ENCODE data around the gene AKT1.
"Not testable (repeated sequence)": the region's sequence is repeated elsewhere in the genome, so short reads cannot be mapped to it uniquely, and the experiment has no call there.

Gene AKT1

GRCh38 chr14:104752735-104753527 is 42.6 kb downstream of the AKT1 start, which contains the start of gene SIVA1:
SIVA1 (plus strand) TSS chr14:104753147; CDS start chr14:104753202, 55 bp downstream.
- Histone ChIP-seq H4K20me1 (ENCODE audit: insufficient read depth, low read length) (no peaks in the 10 kb centered on the region; the same call in 1 of the 2 replicates), H3K27me3 (ENCODE audit: low read depth, low read length) (no peaks in the 10 kb centered on the region), H3K27ac (ENCODE audit: low read length) (peak within 1 kb of the TSS; percentile 85), H3K4me1 (ENCODE audit: low read length) (peaks cover 19% of the 10 kb centered on the region), H2AFZ (ENCODE audit: low read depth, low read length) (peak within 1 kb of the TSS; percentile 93; the same call in 1 of the 2 replicates), H3K4me3 (ENCODE audit: low read length) (peak within 1 kb of the TSS; percentile 94), H3K9ac (ENCODE audit: low read length) (peak within 1 kb of the TSS; percentile 89), H3K36me3 (replicated peaks; ENCODE audit: low read depth, low read length) (peaks cover 10% of the 10 kb centered on the region), H3K4me2 (ENCODE audit: low read length) (peak within 1 kb of the TSS; percentile 95), H3K79me2 (ENCODE audit: low read length) (peaks cover 45% of the 10 kb centered on the region), H3K9me3 (ENCODE audit: insufficient read depth, low read length) (no peaks in the 10 kb centered on the region)
- TF ChIP-seq EZH2phosphoT487 (IDR thresholded peaks at IDR 0.05; ENCODE audit: low read depth) (no peak), CTCF (IDR thresholded peaks at IDR 0.05; ENCODE audit: low read depth, low read length) (no peak)

- no peaks in the 10 kb centered on the region for H3K9me3 ChIP-seq (ENCODE audit: insufficient read depth, low read length)
- H2AFZ ChIP-seq (ENCODE audit: low read depth, low read length) = peak overlapping the region; percentile 93; the same call in 1 of the 2 replicates
- TF ChIP-seq EZH2phosphoT487 (IDR thresholded peaks at IDR 0.05; ENCODE audit: low read depth) (no peak), CTCF (IDR thresholded peaks at IDR 0.05; ENCODE audit: low read depth, low read length) (no peak)
- peak overlapping the region; percentile 89 for H3K9ac ChIP-seq (ENCODE audit: low read length)
- H3K4me2 ChIP-seq (ENCODE audit: low read length) = peak overlapping the region; percentile 95
- no peaks in the 10 kb centered on the region for H3K27me3 ChIP-seq (ENCODE audit: low read depth, low read length)
- H3K27ac ChIP-seq (ENCODE audit: low read length) = peak overlapping the region; percentile 85
- H3K36me3 ChIP-seq (replicated peaks; ENCODE audit: low read depth, low read length) = peaks cover 8% of the 10 kb centered on the region
- peaks cover 19% of the 10 kb centered on the region for H3K4me1 ChIP-seq (ENCODE audit: low read length)
- peak overlapping the region; percentile 94 for H3K4me3 ChIP-seq (ENCODE audit: low read length)
- H3K79me2 ChIP-seq (ENCODE audit: low read length) = peaks cover 45% of the 10 kb centered on the region
- no peaks in the 10 kb centered on the region for H4K20me1 ChIP-seq (ENCODE audit: insufficient read depth, low read length)
Observed at GRCh38 chr14:104752423-104752734, 43.2 kb downstream of the AKT1 start.

DNA sequence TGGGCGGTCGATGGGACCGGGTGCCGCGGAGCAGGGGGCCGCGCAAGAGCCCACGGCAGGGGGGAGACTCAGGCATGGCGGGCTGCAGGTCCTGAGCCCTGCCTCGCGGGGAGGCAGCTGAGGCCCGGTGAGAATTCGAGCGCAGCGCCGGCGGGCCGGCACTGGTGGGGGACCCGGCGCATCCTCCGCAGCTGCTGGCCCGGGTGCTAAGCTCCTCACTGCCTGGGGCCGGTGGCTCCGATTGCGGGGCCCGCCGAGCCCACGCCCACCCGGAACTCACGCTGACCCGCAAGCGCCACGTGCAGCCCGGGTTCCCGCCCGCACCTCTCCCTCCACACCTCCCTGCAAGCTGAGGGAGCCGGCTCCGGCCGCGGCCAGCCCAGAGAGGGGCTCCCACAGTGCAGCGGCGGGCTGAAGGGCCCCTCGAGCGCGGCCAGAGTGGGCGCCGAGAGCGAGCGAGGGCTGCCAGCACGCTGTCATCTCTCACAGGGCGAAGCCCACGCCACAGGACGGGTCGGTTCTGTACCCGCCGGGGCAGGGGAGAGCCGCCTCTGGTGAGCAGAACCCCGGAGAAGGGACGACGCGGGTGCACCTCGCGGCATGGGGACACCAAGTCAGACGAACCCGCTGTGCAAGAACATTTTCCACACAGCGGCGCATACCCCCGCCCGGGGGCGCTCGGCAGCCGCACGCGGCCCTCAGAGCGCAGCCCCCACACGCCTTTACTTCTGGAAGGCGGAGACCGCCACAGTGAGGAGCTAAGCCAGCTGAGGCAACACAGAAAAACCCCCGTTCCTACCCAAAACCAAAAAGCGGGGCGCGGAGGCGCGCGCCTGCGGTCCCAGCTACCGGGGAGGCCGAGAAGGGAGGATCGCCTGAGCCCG is 43.8 kb downstream of the AKT1 start:
- Histone ChIP-seq H3K36me3 (replicated peaks; ENCODE audit: low read depth, low read length) (peaks cover 5% of the 10 kb centered on the region), H3K79me2 (ENCODE audit: low read length) (peaks cover 40% of the 10 kb centered on the region), H3K27ac (ENCODE audit: low read length) (peak overlapping the region; percentile 85), H3K9me3 (ENCODE audit: insufficient read depth, low read length) (no peaks in the 10 kb centered on the region), H3K4me2 (ENCODE audit: low read length) (peak overlapping the region; percentile 95), H3K27me3 (ENCODE audit: low read depth, low read length) (no peaks in the 10 kb centered on the region), H3K4me3 (ENCODE audit: low read length) (peak overlapping the region; percentile 94), H4K20me1 (ENCODE audit: insufficient read depth, low read length) (no peaks in the 10 kb centered on the region), H2AFZ (ENCODE audit: low read depth, low read length) (peak overlapping the region; percentile 93; the same call in 1 of the 2 replicates), H3K4me1 (ENCODE audit: low read length) (peaks cover 19% of the 10 kb centered on the region), H3K9ac (ENCODE audit: low read length) (peak overlapping the region; percentile 89)
- TF ChIP-seq EZH2phosphoT487 (IDR thresholded peaks at IDR 0.05; ENCODE audit: low read depth) (no peak), CTCF (IDR thresholded peaks at IDR 0.05; ENCODE audit: low read depth, low read length) (no peak)

DNA sequence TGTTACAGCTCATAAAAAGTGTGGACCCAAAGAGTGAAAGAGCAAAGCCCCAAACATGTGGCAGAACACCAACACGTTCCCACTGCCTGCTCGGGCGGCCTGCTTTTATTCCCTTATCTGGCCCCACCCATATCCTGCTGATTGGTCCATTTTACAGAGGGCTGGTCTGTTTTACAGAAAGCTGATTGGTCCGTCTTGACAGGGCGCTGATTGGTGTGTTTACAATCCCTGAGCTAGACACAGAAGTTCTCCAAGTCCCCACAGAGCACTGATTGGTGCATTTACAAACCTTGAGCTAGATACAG is 44.8 kb downstream of the AKT1 start:
- Histone ChIP-seq H3K4me1 (ENCODE audit: low read length) (peaks cover 23% of the 10 kb centered on the region), H3K79me2 (ENCODE audit: low read length) (peaks cover 31% of the 10 kb centered on the region)
- not testable (repeated sequence) for H3K9ac ChIP-seq (ENCODE audit: low read length); H4K20me1 ChIP-seq (ENCODE audit: insufficient read depth, low read length); H3K27ac ChIP-seq (ENCODE audit: low read length); H2AFZ ChIP-seq (ENCODE audit: low read depth, low read length); H3K36me3 ChIP-seq (replicated peaks; ENCODE audit: low read depth, low read length); H3K4me3 ChIP-seq (ENCODE audit: low read length); H3K4me2 ChIP-seq (ENCODE audit: low read length); H3K27me3 ChIP-seq (ENCODE audit: low read depth, low read length); H3K9me3 ChIP-seq (ENCODE audit: insufficient read depth, low read length)

Data from OCI-LY3 (cell line).